ENCODE data around the gene POLN. TPM values are rescaled to one million over a fixed set of nuclear protein-coding genes. Genes with fewer than 3 reads are reported as not detected.

The POLN gene
- total RNA-seq, 1 experiment from 2014 or later, result 0.26 TPM

- BruUV-seq (replicated peaks), result no TSS peak
Measured at GRCh38 chr4:2071252-2071911, 170.5 kb downstream of the POLN start.

GRCh38 chr4:2070421-2071251, 171.3 kb downstream of the POLN start:
- H3K9ac ChIP-seq (ENCODE audit: low read length), result no peak overlapping the region
- no TSS peak for BruUV-seq (replicated peaks)
- DNase-seq (no peak), ATAC-seq (no peak)
- TF ChIP-seq EZH2phosphoT487 (IDR thresholded peaks at IDR 0.05; ENCODE audit: borderline replicate concordance, low read length), result no peak
- TF ChIP-seq CTCF (conservative IDR thresholded peaks at IDR 0.05; ENCODE audit: low read depth, low read length), result no peak
- no peak for TF ChIP-seq EZH2 (IDR thresholded peaks at IDR 0.05; ENCODE audit: low read length, unreplicated experiment)
- intact Hi-C loops (cut with micrococcal nuclease), result no loop called here
- H3K4me3 ChIP-seq (ENCODE audit: low read length), result no peak overlapping the region
- no peak overlapping the region for H2AFZ ChIP-seq (ENCODE audit: low read length)
- no peaks in the 10 kb centered on the region for H3F3A ChIP-seq (ENCODE audit: low read length, unreplicated experiment)
- H3K9me2 ChIP-seq (replicated peaks; ENCODE audit: low read length), result no peaks in the 10 kb centered on the region
- H3K9me3 ChIP-seq (ENCODE audit: low read length), result no peaks in the 10 kb centered on the region
- H3K27me3 ChIP-seq (ENCODE audit: low read length), result no peaks in the 10 kb centered on the region
- ChIA-PET POLR2A (ENCODE audit: unreplicated experiment) (no interaction called here), CTCF (no interaction called here)
- no peaks in the 10 kb centered on the region for H3K79me2 ChIP-seq (ENCODE audit: low read length)
- H3K4me2 ChIP-seq (ENCODE audit: low read length), result no peak overlapping the region
- no peaks in the 10 kb centered on the region for H3K36me3 ChIP-seq (ENCODE audit: low read depth, low read length)
- no peaks in the 10 kb centered on the region for H4K20me1 ChIP-seq (ENCODE audit: low read length)
- H3K27ac ChIP-seq (ENCODE audit: low read length), result no peak overlapping the region
- no peaks in the 10 kb centered on the region for H3K4me1 ChIP-seq (ENCODE audit: insufficient read depth, low read length)

More at GRCh38 chr4:2071252-2071911, 170.5 kb downstream of the POLN start:
- no peak for ATAC-seq
- intact Hi-C loops (cut with micrococcal nuclease), result no loop called here
- no peak overlapping the region for H3K9ac ChIP-seq (ENCODE audit: low read length)
- no peaks in the 10 kb centered on the region for H3K36me3 ChIP-seq (ENCODE audit: low read depth, low read length)
- no peaks in the 10 kb centered on the region for H3K9me3 ChIP-seq (ENCODE audit: low read length)
- no peaks in the 10 kb centered on the region for H3K4me1 ChIP-seq (ENCODE audit: insufficient read depth, low read length)
- H3K4me2 ChIP-seq (ENCODE audit: low read length), result no peak overlapping the region
- ChIA-PET CTCF (no interaction called here), POLR2A (ENCODE audit: unreplicated experiment) (no interaction called here)
- no peaks in the 10 kb centered on the region for H4K20me1 ChIP-seq (ENCODE audit: low read length)
- no peaks in the 10 kb centered on the region for H3K79me2 ChIP-seq (ENCODE audit: low read length)
- no peak for DNase-seq
- H3K27ac ChIP-seq (ENCODE audit: low read length), result no peak overlapping the region
- no peaks in the 10 kb centered on the region for H3K9me2 ChIP-seq (replicated peaks; ENCODE audit: low read length)
- no peaks in the 10 kb centered on the region for H3F3A ChIP-seq (ENCODE audit: low read length, unreplicated experiment)
- no peaks in the 10 kb centered on the region for H3K27me3 ChIP-seq (ENCODE audit: low read length)
- no peak overlapping the region for H2AFZ ChIP-seq (ENCODE audit: low read length)
- TF ChIP-seq CTCF (conservative IDR thresholded peaks at IDR 0.05; ENCODE audit: low read depth, low read length), result no peak
- H3K4me3 ChIP-seq (ENCODE audit: low read length), result no peak overlapping the region

- no peaks in the 10 kb centered on the region for H3K9me3 ChIP-seq (ENCODE audit: low read length)
- H3F3A ChIP-seq (ENCODE audit: low read length, unreplicated experiment), result no peaks in the 10 kb centered on the region
- POLR2A ChIA-PET (ENCODE audit: unreplicated experiment), result no interaction called here
- intact Hi-C loops (cut with micrococcal nuclease), result no loop called here
- CTCF ChIA-PET, result no interaction called here
- no peak for ATAC-seq
- no peaks in the 10 kb centered on the region for H3K4me1 ChIP-seq (ENCODE audit: insufficient read depth, low read length)
- no peaks in the 10 kb centered on the region for H3K9me2 ChIP-seq (replicated peaks; ENCODE audit: low read length)
- no TSS peak for BruUV-seq (replicated peaks)
- no peak overlapping the region for H3K4me3 ChIP-seq (ENCODE audit: low read length)
- no peaks in the 10 kb centered on the region for H3K27me3 ChIP-seq (ENCODE audit: low read length)
- DNase-seq, result no peak
- H3K27ac ChIP-seq (ENCODE audit: low read length), result no peak overlapping the region
- no peak for TF ChIP-seq CTCF (conservative IDR thresholded peaks at IDR 0.05; ENCODE audit: low read depth, low read length)
- TF ChIP-seq EZH2 (IDR thresholded peaks at IDR 0.05; ENCODE audit: low read length, unreplicated experiment), result no peak
- TF ChIP-seq EZH2phosphoT487 (IDR thresholded peaks at IDR 0.05; ENCODE audit: borderline replicate concordance, low read length), result no peak
- H3K79me2 ChIP-seq (ENCODE audit: low read length), result no peaks in the 10 kb centered on the region
- no peaks in the 10 kb centered on the region for H3K36me3 ChIP-seq (ENCODE audit: low read depth, low read length)
- H2AFZ ChIP-seq (ENCODE audit: low read length), result no peak overlapping the region
- H3K4me2 ChIP-seq (ENCODE audit: low read length), result no peak overlapping the region
- no peak overlapping the region for H3K9ac ChIP-seq (ENCODE audit: low read length)
- no peaks in the 10 kb centered on the region for H4K20me1 ChIP-seq (ENCODE audit: low read length)
Measured at GRCh38 chr4:2069986-2070385, 171.9 kb downstream of the POLN start.

Measured in PC-3 (cell line).